Endodermal cell (in vitro differentiated cells): Measurements from ENCODE around the gene IGFBP4. TPM values are rescaled to one million over a fixed set of nuclear protein-coding genes. Genes with fewer than 3 reads are reported as not detected.

ENCODE experiments used
- DNase-seq: peaks from one replicate; pipeline ENCODE4 v3.0.0-alpha.2; 2017
- H3K27ac ChIP-seq: 2 replicates; pipeline ENCODE4 v1.5.1; 2013; ENCODE audit warnings: mild to moderate bottlenecking, low read depth, low read length, moderate library complexity
- H3K27me3 ChIP-seq: 2 replicates; pipeline ENCODE4 v1.6.1; 2013; ENCODE audit warnings: mild to moderate bottlenecking, low read length, moderate library complexity; ENCODE audit not compliant: insufficient read depth, control insufficient read depth, poor library complexity, severe bottlenecking
- H3K36me3 ChIP-seq: 2 replicates; pipeline ENCODE4 v1.7.0; 2013; ENCODE audit warnings: mild to moderate bottlenecking, low read length, moderate library complexity; ENCODE audit not compliant: control insufficient read depth, insufficient read depth
- H3K4me1 ChIP-seq: one replicate; pipeline ENCODE4 v1.7.0; 2013; ENCODE audit warnings: low read length; ENCODE audit not compliant: control insufficient read depth, insufficient read depth
- H3K4me3 ChIP-seq: 2 replicates; pipeline ENCODE4 v1.5.1; 2013; ENCODE audit warnings: mild to moderate bottlenecking, low read length, moderate library complexity
- H3K9ac ChIP-seq: 2 replicates; pipeline ENCODE4 v1.6.1; 2013; ENCODE audit warnings: mild to moderate bottlenecking, low read length, moderate library complexity; ENCODE audit not compliant: poor library complexity, severe bottlenecking; ENCODE audit errors: extremely low read depth
- H3K9me3 ChIP-seq: 2 replicates; pipeline ENCODE4 v1.6.1; 2013; ENCODE audit warnings: mild to moderate bottlenecking, low read length, moderate library complexity; ENCODE audit not compliant: control insufficient read depth
- H3K27ac Mint-ChIP-seq: 2 replicates; pipeline ENCODE4 v1.8.0; 2020; ENCODE audit warnings: mixed read lengths
- H3K27me3 Mint-ChIP-seq: 2 replicates; pipeline ENCODE4 v1.8.0; 2021; ENCODE audit warnings: mild to moderate bottlenecking, mixed read lengths; ENCODE audit not compliant: insufficient read depth
- H3K36me3 Mint-ChIP-seq: 2 replicates; pipeline ENCODE4 v1.8.0; 2020; ENCODE audit warnings: low read depth, mixed read lengths
- H3K4me1 Mint-ChIP-seq: 2 replicates; pipeline ENCODE4 v1.8.0; 2020; ENCODE audit warnings: mixed read lengths
- H3K4me3 Mint-ChIP-seq: 2 replicates; pipeline ENCODE4 v1.8.0; 2020; ENCODE audit warnings: mild to moderate bottlenecking, moderate library complexity, mixed read lengths
- H3K9me3 Mint-ChIP-seq: 2 replicates; pipeline ENCODE4 v1.8.0; 2020; ENCODE audit warnings: mild to moderate bottlenecking, mixed read lengths
- CTCF ChIP-seq: fragments of 200-600 bp; sonication (generic); conservative IDR thresholded peaks from 2 replicates; pipeline ENCODE4 v1.5.0; 2021; ENCODE audit warnings: antibody characterized with exemption, mild to moderate bottlenecking
- WGBS, 2 experiments: methylation state at CpG; one replicate each; pipeline versions ENCODE4 v1.1.5 to v1.1.7; 2013; ENCODE audit warnings: missing lambda C conversion rate in 2 of 2, mixed read lengths in 1 of 2; ENCODE audit not compliant: insufficient coverage in 1 of 2, insufficient read length in 1 of 2; 5-methylcytosine and 5-hydroxymethylcytosine counted together
- total RNA-seq, 2 donors: library from RNA; stranded (reverse); fragmentation: NEBNext Ultra II Directional in 1 of 2; extraction: Animal tissue kit (Norgen Biotek cat#: 25700) in 1 of 2; gene quantifications; 2 replicates in 1 of 2; 3 replicates in 1 of 2; pipeline ENCODE4 v1.2.1, GENCODE V29; 2021

IGFBP4 gene
- total RNA-seq, 2 donors from 2014 or later = 58.3 to 69.0 TPM

- WGBS, 2 experiments = 40 to 42% methylated on average over 20 to 29 of the region's 29 CpGs
- no peaks in the 10 kb centered on the region for H3K36me3 Mint-ChIP-seq
- H3K4me1 Mint-ChIP-seq = peaks cover 22% of the 10 kb centered on the region
- peaks cover 10% of the 10 kb centered on the region for H3K27me3 Mint-ChIP-seq
- DNase-seq = no peak
- peaks cover 4% of the 10 kb centered on the region for H3K4me1 ChIP-seq
- H3K4me3 Mint-ChIP-seq = peak overlapping the region; percentile 67
- H3K27me3 ChIP-seq = peaks cover 4% of the 10 kb centered on the region
- no peaks in the 10 kb centered on the region for H3K9me3 Mint-ChIP-seq
- H3K4me3 ChIP-seq = peak overlapping the region; percentile 73
- H3K27ac Mint-ChIP-seq = no peak overlapping the region
- no peaks in the 10 kb centered on the region for H3K36me3 ChIP-seq
- no peaks in the 10 kb centered on the region for H3K9me3 ChIP-seq
- TF ChIP-seq CTCF = no peak
- peak overlapping the region; percentile 34 for H3K9ac ChIP-seq
- H3K27ac ChIP-seq = no peak overlapping the region
These were observed 656 bp upstream of the IGFBP4 start for GRCh38 chr17:40442392-40443195.

GRCh38 chr17:40443988-40444899 lies 994 bp downstream of the IGFBP4 start:
- H3K9ac ChIP-seq = no peak overlapping the region
- H3K4me3 Mint-ChIP-seq = peak overlapping the region; percentile 67
- H3K27ac ChIP-seq = no peak overlapping the region
- H3K36me3 ChIP-seq = no peaks in the 10 kb centered on the region
- DNase-seq = peak; percentile 76
- no peak overlapping the region for H3K27ac Mint-ChIP-seq
- H3K9me3 ChIP-seq = no peaks in the 10 kb centered on the region
- no peaks in the 10 kb centered on the region for H3K36me3 Mint-ChIP-seq
- peaks cover 4% of the 10 kb centered on the region for H3K4me1 ChIP-seq
- H3K9me3 Mint-ChIP-seq = no peaks in the 10 kb centered on the region
- peak overlapping the region; percentile 73 for H3K4me3 ChIP-seq
- H3K27me3 ChIP-seq = peaks cover 4% of the 10 kb centered on the region
- 19 to 21% methylated on average over 8 to 14 of the region's 15 CpGs for WGBS, 2 experiments
- H3K4me1 Mint-ChIP-seq = peaks cover 27% of the 10 kb centered on the region
- H3K27me3 Mint-ChIP-seq = peaks cover 10% of the 10 kb centered on the region
- TF ChIP-seq CTCF = peak; percentile 10

- H3K27ac Mint-ChIP-seq = no peak overlapping the region
These were observed 2.7 kb downstream of the IGFBP4 start for GRCh38 chr17:40445751-40446468.

More at GRCh38 chr17:40445751-40446468, 2.7 kb downstream of the IGFBP4 start:
- H3K36me3 Mint-ChIP-seq = no peaks in the 10 kb centered on the region
- DNase-seq = no peak
- Histone ChIP-seq H3K4me1 (peaks cover 4% of the 10 kb centered on the region), H3K27me3 (peaks cover 4% of the 10 kb centered on the region), H3K4me3 (no peak overlapping the region), H3K36me3 (no peaks in the 10 kb centered on the region), H3K27ac (no peak overlapping the region), H3K9me3 (no peaks in the 10 kb centered on the region), H3K9ac (no peak overlapping the region)
- peak; percentile 56 for TF ChIP-seq CTCF
- WGBS, 2 experiments = 93 to 97% methylated on average over 7 to 10 of the region's 11 CpGs
- H3K9me3 Mint-ChIP-seq = no peaks in the 10 kb centered on the region
- H3K4me3 Mint-ChIP-seq = peak overlapping the region; percentile 67
- H3K4me1 Mint-ChIP-seq = peaks cover 27% of the 10 kb centered on the region
- H3K27me3 Mint-ChIP-seq = peaks cover 10% of the 10 kb centered on the region
